Stimulated activated CD8-positive, alpha-beta memory T cell treated with anti-CD3 and anti-CD28 coated beads, Interleukin-7, amount 100 ng/mL, for 1 hour (primary cell): ENCODE measurements around the gene RTP5.
"Not testable (repeated sequence)": the region's sequence is repeated elsewhere in the genome, so short reads cannot be mapped to it uniquely, and the experiment has no call there.

Experiments
- DNase-seq, 2 donors: peaks; one replicate each; pipeline ENCODE4 v3.0.0-alpha.2; 2020; ENCODE audit warnings: low read depth in 2 of 2

The RTP5 gene

DNA sequence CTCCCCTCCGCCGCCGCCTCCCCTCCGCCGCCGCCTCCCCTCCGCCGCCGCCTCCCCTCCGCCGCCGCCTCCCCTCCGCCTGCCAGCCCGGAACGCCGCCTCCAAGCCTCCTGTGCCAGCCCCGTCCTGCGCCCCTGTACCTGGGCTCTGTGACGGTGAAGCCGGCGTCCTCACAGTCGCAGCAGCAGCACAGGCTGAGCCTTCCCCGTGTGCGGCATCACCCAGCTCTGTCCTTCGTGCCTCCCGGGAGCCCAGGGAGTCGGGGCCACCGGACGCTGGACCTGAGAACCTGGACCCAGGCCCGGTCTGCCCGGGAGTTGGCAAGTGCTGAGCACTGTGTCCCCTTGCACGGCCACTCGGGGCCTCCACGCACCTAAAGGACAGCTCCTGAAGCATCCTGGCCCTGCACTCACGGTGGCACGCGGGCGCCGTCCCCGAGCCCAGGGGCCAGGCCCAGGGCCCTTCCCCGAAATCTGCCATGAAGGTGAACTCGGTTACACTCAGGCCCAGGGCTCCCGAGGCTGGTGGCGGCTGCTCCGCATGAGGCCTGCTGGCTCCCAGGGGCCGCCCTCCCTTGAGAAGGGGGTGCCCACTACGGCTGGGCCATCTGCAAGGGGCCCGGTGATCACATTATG, 32.9 kb downstream of the RTP5 start:
- DNase-seq = no peak

DNA sequence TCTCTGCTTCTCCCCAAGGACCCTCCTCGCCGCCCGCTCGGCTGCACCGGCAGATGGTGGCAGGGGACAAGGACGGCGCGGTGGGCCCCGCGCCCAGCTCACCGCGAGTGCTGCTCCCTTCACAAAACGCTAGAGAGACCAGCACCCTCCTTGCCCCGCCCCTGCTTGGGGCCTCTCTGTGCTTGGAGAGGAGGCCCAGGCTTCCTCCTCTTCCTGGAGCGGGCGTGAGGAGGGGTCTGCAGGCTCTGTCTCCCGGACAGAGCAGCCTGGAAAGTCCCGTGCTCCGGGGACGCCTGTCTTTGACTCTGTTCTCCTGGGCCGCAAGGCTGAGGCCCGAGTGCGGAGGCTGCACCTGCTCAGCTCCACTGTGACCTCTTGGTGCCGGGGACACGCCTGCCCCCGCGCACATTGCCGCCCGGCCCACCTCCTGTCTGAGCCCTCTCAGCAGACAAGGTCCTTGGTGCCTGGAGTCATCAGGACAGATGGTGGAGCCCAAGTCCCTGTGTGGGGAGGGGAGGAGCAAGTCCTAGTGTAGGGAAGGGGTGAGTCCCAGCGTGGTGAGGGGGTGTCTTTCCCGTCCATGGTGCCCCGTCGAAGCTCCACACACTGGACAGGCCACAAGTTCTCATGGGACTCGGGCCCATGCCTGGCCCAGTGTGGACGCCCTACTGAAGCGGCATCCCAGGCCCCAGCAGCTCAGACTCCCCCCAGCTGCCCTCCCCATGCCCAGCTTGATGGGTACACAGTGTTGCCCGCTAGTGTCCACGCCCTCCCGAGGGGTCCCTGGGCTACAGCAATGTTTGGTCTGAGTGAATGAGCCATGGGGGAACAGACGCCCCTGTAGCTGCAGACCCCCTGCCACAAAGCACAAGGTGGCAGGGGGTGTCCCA, 33.8 kb downstream of the RTP5 start:
- DNase-seq = no peak

DNA sequence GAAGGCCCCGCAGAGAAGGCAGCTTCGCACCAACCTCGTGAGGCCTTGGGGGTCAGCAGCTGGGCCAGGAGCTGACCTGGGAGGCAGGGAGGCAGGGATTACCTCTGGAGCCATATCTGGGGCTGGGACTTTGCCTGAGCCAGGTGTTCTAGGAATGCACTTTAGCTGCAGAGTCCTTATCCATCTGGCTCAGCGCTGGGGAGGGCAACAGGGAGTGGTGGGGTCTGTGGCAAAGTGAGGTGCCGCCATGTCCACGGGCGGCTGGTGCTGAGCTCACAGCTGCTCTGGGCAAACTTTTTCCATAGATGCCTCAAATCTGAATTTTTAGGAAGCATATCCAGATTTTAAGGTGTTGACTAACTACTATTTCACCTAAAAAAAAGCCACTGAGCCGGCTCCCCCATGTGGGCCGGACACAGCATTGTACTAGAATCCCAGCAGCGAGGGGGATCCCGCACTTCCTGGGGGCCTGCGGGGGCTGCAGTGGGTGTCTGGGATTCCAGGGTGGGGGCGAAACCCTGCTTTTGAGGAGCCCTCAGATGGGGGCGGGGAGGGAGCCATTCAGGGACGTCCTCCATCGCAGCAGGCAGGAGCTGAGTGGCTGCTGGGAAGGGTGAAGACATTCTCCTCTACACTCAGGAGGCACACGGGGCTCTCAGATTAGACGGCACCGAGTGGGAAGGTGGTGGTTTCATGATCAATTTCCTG, 34.6 kb downstream of the RTP5 start:
- no peak for DNase-seq

DNA sequence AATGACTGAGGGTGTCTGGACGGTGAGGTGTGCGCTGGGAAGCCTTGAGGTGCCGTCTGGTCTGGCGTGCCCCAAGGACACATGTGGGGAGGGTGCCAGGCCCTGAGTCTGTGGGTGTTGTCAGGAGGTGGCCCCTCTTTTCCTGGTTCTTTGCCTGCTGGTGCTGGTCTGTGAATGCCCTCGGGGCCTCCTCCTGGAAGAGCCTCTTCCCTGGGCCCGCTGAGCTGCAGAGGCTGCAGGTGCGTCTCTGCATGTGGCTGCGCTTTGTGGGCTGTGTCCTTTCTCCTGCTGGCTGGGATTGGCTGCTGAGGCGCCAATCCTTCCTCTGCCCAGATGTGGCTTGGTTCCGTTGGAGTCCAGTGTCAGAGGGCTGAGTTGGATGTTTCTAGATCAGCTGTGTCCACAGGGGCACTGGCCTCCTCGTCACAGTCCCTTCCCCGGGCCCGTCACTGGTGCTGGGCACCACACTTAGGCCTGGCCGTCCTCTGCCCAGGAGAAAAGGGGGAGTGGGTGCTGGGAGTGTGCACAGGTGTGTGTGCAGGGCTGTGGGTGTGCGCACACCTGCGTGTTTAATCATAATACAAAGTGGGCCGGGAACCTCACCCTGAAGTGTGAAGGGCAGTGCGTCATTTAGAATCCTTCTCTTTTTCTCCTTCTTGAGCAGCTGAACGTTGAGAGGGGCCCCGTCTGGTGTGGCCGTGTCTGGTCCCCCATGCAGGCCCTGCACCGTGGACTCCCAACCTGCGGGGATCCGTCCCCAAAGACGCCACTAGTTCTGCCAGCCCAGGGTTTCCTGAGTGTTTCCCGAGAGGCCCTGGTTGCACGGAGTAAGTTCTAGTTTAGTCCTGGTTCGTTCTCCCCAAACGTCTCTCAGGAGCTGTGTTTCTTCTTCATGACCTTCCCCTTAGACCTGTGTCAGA, 35.5 kb downstream of the RTP5 start:
- DNase-seq = no peak

DNA sequence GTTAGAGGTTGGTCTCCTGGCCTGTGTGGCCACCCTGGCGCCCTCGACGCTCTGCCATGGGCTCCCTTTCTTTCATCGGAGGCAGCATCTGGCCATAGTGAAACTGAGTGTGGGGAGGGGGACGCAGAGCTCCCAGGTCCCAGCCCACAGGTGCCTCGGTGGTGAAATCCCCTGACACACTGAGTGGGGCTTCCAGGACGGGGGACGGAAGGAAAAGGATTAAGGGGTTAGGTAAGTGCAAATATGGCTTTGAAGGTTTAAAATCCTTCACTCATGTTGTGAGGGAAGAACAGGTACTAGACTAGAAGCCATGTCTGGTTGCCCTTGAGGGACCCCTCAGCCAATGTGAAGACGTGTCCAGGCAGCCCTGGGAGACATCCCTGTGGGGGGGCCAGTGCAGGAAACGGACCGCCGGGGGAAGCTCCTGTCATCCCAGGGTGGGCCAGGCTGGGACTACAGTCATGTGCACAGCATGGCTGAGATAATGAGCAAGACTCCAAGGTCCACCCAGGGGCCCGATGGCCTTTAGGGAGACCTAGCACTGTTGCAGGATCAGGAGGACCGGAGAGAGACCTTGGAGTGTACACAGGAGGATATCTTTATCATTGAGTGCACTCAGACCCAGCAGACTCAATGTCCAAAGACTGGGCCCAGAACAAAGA, 36.3 kb downstream of the RTP5 start:
- no peak for DNase-seq

DNA sequence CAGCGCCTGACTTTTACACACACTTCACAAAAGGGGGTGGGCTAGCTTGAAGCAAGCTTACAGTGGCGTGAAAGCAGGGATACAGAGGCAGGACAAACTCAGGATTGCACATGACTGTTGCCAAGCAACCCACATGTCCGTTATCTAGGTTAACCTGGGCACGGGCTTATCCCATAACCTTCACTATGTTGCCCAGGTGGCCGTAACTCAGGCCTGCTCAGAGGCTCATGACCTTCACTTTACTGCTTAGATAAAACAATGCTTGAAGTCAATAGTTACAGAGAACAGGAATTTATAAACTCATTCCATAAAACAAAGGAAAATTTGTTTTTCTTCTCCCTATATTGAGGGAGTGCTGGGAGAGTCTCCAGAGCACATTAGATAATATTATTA, 36.8 kb downstream of the RTP5 start:
- DNase-seq = not testable (repeated sequence)

DNA sequence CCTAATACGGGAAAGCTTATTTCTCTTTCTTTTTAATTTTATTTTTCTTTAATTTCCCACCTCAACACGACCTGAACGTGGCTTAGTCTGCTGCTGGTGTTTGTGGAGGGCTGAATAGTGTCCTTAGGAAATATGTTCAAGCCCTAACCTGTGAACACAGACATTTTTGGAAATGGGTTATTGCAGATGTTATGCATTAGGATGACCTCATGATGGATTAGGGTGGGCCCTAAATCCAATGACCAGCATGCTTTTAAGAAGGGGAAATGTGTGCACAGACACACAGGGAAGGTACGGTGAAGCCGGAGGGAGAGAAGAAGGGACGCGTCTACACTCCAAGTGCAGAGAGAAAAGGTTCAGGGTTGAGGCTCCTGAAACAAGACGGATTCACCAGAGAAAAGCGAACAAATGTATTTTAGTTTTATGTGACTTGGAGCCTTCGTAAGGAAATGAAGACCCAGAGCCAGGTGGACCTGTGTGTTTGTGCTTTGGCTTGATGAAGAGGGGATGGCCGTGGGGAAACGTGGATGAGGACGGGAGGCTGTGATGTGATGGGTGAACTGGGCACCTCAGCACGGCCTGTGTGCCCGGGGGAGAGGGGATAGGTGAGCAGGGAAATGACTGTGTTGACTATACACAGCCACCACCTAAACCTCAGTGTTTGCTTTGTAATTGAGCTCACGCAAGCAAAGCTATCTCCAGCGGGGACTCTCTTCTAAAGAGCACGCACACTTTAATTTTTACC, 37.5 kb downstream of the RTP5 start:
- no peak for DNase-seq

DNA sequence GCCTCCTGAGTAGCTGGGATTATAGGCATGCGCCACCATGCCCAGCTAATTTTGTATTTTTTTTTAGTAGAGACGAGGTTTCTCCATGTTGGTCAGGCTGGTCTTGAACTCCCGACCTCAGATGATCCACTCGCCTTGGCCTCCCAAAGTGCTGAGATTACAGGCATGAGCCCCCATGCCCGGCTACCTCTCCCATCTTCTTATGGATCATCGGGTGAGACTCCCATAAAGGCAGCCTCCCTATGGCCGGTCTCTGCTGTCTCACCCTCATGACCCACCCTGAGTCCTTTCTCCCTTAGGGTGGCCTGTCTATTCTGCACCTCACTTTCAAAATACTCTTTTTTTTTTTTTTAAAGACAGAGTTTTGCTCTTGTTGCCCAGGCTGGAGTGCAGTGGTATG, 38.3 kb downstream of the RTP5 start:
- not testable (repeated sequence) for DNase-seq

DNA sequence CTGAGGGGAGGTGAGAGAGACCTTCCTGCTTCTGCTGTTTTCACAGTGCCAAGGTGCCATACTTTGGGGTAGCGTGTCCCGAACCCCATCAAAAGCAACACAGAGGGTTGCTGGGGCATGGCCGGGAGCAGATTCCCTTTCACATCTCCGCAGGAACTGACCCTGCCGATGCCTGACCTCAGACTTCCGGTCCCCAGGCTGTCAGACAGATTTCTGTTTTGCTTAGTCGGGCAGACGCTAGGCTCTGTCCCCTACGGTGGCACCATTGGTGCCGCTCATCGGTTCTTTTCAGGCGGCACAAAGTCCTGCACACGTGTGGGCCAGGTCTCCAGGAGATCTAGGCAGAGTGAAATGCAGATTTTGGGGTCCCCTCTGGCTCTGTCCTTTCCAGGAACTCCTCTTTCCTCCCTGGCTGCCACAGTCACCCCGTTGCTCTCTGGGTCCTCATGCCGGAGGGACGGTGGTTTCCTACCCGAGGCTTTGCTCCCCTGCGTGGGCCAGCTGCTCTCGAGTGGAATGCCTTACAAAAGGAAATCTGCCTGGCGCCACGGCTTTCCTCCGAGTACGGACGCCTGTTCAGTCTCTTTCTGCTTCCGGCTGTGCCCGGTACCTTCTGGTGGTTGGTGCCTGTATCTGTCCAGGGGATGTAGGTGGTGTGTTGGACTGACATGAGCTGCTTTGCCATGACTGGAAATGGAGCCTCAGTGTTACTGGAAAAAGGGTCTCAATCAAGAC, 39.3 kb downstream of the RTP5 start:
- no peak for DNase-seq

DNA sequence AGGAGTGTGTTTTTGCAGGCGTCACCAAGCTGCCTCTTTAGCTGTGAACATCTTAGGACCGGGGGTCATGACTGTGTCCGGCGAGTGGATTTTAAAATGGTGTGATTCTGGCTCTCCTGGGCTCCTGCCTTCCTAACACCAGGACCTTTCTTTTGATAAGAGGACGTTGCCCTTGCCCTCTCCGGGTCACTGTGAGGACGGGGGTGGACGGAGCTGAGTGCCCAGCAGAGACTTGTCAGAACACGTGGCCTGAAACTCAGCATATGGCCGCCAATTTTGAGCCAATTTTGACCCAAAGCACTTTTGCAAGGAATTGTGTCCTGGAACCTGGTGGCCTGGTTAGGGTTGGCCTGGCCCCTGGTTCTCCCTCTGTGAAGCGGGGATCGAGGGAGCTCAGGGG, 40.2 kb downstream of the RTP5 start:
- no peak for DNase-seq

DNA sequence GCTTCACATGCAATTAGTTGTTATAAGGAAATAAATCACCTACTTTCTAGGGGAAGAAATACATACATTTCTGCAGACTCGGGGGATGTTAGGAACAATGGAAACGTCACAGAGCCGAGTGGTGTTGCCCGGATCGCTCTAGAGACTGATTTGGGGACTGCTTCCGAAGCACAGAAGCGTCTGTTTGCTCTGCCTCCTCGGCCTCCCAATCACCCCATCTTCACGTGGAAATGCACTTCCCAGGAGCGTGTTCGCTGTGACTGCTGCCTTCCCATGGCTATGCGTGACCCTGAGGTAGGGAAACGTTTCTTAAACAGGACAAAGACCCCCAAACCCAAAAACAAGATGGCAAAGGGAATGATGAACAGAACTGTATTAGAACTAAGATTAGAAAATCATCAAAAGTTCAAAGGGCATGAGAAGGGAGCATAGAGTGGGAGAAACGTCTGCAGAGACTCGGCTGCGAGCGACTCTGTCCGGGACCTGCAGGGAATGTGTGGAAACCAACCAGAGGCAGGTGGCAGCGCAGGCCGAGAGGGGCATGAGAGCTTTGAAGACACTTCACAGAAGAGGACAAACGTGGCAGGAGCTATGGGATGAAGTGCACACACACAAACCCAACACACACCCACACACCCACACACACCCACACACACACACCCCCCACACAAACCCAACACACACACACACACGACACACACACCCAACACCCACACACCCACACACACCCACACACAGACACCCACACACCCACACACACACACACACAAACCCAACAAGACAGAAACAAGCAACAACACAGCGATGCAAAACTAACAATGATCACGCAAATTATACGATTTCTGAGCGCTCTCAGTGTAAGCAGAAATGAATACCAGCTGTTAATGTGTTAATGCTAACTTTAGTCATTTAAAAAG, 41.3 kb downstream of the RTP5 start:
- no peak for DNase-seq

DNA sequence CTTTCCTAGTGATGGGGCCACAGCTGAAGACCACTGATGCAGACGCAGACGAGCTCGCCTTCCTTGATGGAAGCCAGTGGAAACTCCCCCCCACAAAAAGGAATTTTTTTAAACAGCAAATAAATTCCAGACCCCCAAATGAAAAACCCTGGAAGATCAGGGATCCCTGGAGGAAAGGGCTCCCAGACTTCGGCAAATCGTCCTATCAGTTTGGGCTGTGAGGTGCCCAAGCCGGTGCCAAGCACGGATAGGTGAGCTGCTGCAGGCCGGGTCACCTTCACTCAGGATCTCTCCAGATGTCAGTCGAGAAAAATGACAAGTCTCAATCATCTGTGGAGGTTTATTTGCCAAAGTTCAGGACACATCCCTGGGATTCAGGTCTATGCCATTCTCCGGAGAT, 42.0 kb downstream of the RTP5 start:
- no peak for DNase-seq

DNA sequence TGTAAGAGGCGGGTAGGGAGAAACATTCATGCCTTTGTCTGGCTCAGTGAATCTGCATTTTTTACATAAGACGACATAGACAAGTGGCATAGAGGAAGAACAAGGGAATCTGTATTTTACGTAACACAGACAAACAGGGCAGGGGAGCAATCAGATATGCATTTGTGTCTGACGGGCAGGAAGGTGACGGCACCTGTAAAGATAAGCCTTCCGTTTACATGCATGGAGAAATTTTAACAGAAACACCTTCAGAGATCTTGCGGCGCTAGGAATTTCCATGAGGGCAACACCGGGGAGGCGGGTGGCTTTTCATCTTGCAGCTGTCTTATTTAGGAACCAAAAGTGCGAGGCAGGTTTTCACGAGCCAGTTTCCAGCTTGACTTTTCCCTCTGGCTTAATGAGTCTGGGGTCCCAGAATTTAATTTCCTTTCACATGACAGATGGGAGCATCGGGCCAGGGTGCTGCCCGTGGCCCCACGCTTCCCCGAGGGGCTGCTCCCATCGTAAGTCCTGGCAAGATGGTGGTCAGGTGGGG, 42.6 kb downstream of the RTP5 start:
- DNase-seq = no peak

DNA sequence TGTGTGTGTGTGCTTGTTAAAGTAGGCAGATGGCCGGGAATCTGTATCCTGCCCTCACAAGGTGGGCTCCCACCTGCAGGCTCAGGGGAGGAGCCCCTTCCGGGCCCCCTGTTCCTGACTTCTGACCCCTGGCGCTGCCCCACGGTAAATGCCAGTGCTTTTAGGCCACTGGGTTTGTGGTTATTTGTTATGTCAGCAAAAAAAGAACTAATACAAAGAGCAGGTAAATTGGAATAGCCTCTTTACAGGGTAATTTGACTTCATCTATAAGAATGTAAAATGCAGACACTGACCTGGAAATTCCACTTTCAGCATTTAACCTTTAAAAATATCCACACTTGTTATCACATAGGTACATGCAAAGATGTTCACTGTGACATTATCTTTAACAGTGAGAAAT, 44.2 kb downstream of the RTP5 start:
- no peak for DNase-seq

DNA sequence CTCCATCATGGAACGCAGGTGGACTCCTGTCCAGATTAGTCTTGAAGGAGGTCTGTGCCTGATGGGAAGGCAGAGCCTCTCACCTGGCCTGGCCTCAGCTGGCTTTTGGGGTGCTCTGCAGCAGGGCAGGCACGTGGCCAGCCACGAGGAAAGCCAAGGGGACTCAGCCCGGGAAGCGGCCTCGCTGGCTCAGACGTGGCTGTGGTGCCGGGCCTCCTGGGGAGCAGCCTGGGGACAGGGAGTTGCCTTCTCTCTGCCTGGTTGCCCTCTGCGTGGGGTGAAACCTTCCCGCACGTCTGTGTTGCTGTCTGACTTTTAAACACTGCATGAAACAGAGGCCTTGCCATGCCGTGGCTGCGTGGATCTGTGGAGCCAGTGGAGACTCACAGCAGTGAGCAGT, 45.0 kb downstream of the RTP5 start:
- no peak for DNase-seq

DNA sequence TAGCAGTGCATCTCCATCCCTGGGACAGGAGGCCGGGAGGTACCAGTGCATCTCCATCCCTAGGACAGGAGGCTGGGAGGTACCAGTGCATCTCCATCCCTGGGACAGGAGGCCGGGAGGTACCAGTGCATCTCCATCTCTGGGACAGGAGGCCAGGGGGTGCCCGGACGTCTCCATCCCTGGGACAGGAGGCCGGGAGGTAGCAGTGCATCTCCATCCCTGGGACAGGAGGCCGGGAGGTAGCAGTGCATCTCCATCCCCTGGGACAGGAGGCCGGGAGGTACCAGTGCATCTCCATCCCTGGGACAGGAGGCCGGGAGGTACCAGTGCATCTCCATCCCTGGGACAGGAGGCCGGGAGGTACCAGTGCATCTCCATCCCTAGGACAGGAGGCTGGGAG, 52.1 kb downstream of the RTP5 start:
- DNase-seq = not testable (repeated sequence)

DNA sequence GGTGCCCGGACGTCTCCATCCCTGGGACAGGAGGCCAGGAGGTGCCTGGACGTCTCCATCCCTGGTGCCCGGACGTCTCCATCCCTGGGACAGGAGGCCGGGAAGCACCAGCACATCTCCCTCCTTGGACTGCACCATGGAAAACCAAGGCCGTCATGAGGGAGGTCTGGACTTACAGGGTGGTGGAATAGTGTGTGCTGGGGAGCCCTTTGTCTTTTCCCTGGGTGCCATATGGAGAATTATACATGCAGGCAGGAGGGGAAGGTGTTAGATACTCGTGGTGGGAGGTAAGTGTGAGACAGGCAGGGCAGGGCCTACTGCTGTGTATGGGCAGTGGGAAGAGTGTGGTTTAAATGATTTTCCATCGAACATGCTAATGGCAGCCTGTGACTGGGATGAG, 52.9 kb downstream of the RTP5 start:
- DNase-seq = no peak

DNA sequence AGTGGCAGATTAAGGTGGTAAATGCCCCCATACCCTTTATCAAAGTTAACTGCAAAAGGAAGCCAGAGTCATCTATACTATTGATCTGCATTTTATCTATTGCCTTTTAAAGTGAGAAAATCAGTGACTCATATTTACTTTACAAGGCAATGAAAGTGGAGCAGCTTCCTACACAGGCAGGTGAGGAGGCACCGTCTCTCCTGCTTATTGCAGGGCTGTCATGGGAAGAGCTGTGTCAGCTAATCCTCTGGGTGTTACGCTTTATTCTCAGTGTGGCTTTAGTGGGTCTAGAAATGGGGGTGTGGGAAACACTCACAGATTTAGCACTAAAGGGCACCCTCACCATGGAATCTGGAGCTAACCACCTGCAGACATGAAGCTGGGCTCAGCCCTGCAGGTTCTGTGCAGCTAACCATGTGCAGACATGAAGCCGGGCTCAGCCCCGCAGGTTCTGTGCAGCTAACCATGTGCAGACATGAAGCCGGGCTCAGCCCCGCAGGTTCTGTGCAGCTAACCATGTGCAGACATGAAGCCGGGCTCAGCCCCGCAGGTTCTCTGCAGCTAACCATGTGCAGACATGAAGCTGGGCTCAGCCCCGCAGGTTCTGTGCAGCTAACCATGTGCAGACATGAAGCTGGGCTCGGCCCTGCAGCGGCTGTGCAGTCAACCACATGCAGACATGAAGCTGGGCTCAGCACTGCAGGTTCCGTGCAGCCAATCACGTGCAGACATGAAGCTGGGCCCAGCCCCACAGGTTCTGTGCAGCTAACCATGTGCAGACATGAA, 53.5 kb downstream of the RTP5 start:
- not testable (repeated sequence) for DNase-seq
